CD4-positive, alpha-beta T cell treated with Interleukin-6 for 4 hours (primary cell): ENCODE results near the gene NEURL4.

ENCODE experiments used
- DNase-seq: peaks from one replicate; pipeline ENCODE4 v3.0.0-alpha.2; 2020; ENCODE audit warnings: mixed read lengths

NEURL4 gene

DNA sequence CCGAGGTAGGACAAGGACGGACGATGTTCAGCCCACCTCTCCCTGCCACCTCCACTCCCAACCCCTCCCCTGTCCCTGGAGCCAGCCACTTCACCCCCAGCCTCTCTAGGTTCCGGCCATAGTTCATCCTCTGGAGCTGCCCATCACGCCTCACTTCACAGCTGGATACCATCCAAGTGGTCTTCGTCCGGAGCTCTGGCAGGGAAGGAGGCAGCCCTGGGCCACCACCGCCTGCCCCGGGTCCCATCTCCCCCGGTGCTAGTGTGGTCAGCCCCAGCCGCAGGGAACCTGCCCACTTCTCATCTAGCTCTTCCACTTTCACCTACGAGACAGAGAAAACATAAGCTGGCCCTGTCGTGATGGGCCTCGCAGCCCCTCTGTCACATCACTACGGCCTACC is 7.7 kb downstream of the NEURL4 start:
- no peak for DNase-seq

DNA sequence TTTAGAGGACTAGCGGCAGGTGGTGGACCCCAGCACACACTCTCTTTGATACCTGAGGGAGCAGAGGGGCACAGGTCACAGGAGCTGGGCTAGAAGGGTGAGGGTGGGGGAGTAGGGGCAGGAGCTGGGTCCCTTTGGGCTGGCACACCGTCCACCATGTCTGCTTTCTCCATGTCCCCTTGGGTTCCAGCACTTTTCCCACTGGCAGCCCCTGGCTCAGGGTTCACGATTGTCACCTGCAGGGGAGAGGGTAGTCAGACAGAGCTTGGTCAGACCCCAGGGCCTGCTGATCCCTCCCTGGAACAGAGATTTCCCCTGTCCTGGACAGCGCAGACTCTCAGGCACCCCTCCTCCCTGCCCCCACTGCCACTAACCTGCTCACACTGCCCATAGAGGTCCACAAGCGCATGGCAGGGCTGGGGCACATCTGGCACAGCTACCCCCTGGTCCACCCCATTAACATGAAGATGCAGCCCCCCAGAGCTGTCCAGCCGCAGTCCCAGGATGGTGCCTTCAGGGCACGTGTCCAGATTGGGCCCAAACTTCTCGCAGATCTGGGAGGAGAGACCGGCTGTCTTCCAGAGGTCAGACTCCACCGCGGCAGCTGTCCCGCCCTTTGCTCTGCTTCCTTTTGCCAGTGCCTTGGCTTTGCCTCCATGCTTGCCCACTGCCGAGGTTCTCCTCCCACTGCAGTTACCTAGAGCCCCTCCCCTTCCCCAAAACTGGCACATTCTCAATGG is 10.8 kb downstream of the NEURL4 start:
- no peak for DNase-seq

DNA sequence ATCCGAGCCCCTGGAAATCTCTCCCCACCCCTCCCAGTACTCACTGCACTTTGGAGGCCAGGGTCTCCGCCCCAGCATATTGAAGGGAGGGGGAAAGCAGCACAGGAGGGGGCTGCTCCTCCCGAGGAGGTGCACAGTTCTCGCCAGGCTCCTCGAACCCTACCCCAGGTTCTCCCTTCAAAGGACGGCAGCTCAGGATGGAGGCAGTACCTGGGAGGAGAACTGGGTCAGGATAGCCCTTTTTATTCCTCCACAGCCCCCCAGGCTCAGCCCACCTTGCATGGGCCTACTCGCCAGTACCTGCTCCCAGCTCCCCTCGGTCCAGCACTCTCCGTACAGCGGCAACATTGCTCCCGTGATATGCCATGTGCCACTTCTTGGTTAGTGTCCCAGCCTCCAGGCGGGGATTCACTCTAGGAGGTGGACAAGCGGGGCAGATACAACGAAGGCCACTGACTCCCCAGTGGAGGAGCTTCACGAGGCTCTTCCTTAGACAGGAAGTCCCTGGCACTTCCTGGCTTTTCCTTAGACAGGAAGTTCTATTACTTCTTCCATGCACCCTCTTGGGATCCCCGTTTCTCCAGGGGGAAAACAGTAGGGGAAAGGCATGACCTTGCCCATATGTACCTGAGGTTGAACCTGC is 11.9 kb downstream of the NEURL4 start:
- DNase-seq, result no peak

DNA sequence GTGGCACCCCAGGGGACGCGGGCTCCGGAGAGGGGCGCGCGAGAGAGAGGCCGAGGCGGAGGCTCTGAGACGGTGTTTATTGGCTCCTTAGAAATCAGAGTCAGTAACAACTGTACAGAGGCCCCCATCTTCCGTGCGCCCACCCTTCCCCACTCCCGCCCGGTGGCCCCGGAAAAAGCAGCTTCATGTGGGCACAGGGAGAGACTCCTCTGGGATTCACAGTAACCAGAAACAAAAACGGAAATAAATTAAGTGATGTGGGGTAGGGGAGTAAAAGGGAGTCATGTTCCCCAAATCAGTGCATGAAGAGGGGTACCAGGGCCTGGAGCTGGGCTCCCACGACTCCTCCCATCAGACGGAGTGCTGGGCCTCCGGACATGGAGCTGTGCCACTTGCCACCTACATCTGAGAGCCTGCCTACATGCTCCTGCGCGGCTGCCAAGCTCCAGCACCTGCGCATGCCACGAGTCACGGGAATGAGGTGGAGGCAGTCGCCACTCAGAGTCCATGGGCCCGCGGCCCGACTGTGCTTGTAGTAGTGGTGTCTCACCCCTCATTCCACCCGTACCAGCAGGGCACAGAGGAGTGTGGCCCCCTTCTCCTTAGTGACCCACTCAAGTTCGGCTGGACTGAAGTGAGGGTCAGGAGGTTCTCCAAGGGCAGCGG is 13.4 kb downstream of the NEURL4 start:
- no peak for DNase-seq

DNA sequence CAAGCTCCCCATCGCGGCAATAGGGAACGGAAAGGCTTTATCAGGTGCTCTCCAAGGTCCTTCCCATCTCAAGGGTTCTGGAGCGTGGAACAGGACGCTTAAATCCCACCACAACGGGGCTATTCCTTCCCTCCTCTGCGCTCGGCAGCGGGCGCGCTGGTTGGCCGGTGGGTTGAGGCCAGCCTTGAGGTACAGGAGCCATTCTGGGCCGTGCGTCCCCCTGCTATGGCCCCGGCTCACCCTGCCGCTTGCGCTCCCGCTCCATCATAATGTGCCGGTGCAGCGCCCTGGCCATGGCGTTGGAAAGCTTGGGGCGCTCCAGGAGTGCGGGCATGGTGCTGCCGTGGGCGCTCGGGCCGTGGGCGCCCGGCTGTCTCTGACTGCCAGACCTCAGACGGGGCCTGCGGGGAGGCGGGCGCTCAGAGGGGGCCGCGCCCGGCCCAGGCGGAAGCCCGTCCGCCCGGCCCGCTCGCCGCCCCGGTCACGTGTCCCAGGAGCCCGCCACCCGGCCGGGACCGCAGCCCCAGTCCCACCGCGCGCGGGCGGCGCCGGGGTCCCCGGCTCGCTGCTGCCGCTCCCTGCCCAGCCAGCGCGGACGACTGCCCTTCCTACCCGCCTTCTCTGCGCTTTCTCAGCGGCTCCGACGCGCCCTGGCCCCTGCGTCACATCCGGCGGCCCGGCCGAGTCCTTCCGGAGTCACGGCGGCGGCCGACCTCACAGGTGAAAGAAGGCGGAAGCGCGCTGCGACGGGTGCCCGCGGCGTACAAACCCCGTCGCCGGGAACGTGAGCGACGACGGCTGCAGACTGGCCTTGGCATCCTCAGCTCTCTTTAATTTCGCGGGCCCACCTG is 14.2 kb downstream of the NEURL4 start, which contains the start of gene GPS2:
TSS of gene GPS2 (minus strand) at position 642 of the 851 bp plus-strand sequence. CDS start at position 334, 308 bp downstream.
- peak; percentile 94 for DNase-seq

DNA sequence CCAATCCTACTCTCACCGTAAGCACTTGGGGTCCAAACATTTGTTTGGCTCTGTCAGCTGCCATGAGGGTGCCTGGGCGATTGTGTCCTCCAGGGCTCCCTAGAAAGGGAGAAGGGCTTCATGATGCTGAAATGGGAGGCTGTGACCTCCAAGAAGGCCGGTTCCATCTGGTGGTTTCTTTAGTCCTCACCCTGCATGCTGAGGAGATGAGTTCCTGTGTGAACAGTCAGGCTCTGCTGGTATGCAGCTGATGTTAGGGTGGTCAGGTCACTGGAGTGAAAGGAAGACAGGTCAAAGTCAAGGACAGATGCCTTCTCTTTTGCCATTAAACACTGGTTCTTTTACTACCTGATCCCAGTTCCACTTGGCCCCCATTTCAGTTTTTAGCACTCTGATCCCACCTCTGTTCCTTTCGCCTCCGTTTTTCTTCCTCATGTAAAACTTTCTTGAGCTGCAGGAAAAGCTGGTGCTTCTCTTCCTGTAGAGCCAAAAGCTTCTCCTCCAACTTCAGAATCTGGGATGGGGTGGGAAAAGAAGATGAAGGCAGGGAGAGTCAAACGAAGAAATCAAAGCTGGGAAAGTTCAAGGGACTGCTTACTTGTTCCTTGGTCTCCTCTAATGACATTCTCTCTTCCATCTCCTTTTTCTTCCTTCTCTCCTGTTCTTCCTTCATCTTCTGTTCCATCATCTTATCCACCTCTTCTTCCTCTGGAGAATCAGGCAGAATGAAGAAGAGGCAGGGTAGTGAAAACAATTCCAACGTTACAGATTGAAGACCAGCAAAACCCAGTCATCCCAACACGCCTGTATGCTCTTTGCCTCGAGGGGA is 15.0 kb downstream of the NEURL4 start:
- DNase-seq, result no peak

DNA sequence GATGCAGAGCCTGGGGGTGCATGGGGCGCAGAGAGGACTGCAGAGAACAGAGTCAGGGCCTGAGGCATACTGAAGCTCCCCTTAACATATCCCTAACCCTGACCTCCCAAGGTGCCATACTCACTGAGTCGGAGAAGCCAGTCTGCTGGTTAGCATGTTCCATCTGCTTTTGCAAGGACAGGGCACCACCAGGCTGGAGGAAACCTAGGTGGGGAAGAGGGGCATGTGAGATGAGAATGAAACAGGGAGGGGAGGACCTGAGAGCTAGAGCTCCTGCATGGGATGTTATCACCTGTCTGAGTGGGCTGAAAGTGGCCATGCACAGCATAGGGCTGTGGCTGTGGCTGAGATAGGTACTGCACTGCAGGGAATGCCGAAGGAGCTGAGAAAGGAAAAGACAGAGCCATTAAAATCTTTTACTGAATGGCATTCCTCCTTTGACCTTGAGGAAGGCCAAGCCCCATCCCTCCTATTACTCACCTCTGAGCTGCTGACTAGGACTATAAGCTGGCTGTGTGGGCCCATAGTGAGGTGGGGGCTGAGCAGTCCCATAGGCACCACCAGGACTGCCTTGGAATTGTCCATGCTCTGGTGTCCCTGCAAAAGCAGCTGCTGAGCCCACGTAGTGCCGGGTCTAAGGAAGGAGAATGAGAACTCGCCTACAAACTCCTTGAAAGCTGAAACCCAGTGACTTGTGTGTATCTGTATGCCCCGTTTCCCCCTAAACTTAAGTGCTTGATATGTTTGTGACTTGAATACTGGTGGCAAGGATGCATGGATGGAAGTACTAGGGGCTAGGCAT is 15.8 kb downstream of the NEURL4 start:
- no peak for DNase-seq

DNA sequence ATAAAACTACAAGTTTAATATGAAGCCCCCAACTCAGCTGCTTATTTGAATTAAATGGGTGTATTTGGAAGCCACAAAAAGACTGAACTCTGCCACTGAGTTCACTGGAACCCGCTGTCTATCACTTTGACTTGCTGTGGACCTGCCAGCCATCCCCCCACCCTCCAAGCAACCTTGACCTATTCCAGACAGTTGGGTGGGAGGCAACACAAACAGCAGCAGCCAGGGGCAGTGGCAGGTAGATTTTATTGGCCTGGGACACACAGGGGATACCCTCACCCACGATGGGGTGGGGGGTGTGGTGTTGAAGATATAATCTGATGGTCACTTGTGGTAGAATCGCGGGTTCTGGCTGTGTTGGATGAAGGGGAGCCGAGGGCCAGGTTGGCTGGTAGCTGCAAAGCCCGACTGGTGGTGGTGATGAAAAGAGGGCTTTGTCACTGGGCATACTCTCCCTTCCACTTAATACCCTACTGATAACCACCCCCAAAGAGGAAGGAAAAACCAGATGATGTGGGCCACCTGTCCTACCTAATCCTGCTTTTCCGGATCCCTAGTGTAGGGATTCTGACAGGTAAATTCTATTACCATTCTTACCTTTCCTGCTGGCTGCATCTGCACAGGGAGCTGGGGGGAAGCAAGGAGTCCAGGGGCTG is 16.6 kb downstream of the NEURL4 start:
- DNase-seq, result no peak

DNA sequence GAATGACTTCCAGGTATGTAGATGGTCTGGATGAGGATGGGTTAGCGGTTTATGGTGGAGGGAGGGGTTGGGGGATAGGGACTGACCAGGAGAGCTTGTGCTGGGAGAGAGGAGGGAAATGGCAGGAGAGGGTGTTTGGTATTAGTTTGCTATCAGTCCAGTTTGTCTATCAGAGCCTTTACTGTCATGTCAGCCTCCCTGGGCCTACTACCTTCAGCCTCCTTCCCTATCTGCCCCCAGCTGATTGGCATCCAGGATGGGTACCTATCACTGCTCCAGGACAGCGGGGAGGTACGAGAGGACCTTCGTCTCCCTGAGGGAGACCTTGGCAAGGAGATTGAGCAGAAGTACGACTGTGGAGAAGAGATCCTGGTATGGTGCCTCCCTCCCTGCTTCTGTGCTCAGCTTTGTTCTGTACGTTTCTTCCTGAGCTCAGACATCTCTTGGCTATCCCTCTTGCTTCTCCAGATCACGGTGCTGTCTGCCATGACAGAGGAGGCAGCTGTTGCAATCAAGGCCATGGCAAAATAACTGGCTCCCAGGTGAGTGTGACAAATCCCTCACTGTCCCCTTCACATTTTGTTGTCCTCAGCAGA is 17.9 kb downstream of the NEURL4 start:
- no peak for DNase-seq

DNA sequence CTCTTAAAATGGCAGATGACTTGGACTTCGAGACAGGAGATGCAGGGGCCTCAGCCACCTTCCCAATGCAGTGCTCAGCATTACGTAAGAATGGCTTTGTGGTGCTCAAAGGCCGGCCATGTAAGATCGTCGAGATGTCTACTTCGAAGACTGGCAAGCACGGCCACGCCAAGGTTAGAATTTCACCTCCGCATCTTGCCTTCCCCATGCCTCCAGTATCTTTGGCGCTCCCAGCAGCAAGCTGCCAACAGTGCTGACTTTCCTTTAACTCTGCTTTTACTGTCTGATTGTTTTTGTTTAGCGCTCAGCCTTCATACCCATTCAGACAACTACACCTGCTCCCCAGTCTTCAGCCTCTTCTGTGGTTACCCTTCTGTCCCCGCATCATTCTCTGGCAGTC is 19.5 kb downstream of the NEURL4 start:
- DNase-seq, result no peak

DNA sequence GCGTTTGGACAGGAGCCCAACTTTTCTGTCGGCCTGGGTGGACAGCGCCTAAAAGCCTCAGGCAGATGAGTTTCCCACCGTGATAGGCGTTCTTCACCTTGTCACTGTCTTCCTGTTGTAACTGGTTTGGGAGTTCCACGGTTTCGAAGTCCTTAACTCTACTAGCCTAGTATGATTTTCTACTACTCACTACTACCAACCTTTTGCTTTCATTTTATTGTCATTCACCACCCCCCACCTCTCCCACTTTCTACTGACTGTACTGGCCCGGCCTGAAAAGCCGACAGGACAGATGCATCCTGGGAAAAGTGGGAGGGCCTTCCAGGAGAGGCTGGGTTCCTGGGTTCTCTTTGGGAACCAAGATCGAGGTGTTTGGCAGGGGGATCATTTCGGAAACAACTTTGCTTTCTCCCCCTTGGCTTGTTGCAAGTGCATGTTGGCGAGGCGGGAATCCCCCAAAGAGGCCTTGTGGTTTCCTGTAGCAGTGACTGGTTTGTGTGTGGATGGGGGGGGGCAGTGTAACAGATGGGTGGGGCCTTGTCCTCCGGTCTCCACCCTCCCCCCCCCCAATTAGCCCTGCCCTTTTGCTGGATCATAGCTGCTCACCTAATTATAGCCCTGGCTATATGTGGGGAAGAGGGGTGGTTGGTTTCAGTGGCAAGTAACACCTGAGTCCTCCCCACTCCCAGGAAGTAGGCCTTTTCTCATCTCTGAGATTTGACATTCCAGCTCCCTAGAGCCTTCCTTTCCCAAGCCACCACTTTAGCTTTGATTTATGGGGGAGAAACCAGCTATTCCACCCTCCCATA is 20.3 kb downstream of the NEURL4 start:
- DNase-seq, result peak; percentile 89

DNA sequence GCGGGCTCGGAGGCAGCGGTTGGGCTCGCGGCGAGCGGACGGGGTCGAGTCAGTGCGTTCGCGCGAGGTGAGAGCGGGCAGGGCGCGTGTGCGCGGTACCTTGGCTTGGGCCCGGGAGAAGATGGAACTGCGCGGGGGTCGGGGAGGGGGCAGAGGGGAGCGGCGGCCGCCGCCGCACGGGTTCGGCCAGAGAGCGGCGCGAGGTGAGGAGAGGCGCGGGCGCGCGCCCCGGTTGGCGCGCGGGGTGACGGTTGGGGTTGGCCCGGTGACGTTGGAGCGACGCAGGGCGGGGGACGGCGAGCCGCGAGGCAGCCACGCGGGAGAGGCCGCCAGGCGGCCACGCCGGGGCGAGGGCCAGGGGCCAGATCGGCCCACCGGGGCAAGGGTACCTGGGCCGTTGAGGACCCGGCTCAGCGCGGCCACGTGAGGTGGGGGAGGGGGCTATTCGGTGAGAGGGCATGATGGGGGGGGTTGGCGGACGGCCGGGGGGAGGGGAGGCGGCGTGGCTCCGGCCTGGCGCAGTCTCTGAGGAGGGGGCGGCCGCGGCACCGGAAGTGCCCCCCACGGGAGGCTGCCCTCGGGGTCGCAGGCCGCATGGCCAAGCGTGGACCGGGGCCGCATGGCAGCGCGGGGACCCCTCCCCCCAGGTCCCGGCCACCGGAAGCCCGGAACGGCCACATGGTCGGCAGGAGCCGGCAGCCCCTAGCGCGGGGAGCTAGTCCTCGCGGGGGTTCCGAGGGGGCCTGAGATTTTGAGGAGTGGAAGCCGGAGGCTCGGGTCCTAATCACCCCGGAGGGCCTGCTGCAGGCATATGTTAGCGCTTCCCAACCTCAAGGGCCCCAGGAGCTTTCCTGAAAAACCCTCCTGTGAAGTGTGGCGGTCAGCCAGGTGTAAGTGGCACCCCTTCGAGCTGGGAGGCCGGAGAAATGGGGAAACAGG is 21.2 kb downstream of the NEURL4 start:
- peak; percentile 57 for DNase-seq

DNA sequence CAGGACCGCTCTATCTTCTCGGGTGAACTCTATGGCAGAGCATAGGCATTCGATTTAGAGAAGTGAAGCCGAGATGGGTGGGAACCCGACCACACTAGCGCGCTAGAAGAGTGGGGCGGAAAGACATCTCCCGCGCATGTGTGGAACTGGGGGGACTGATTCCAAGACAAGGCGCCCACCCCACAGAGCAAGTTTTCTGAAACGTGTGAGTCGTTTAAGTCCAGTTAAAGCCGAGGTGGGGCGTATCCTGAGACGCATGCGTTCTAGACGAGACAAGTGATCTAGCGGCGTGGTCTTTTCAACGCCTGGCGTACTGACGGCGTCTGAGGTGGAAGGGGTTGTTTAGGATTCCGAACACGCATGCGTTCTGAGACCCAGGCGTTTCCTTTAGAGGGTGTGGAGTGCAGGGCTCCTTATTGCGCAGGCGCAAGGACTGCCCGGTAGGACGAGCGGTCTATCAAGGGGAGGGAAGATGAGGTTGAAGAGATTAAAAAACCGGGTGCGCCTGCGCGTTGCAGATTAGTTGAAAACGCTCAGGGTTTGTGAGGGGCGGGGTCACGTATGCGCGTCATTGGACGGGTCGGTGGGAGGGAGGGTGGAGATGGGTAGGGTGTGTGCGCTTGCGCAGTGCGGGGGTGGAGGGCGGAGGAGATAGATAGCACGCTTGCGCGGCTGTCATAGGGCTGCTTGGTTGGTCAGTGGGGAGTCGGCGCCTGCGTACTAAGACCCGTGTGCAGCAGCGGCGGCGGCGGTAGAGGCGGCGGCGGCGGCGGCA is 22.0 kb downstream of the NEURL4 start, which contains the start of gene EIF5A:
TSS of gene EIF5A (plus strand) at position 718 of the 775 bp plus-strand sequence. CDS start 2,008 bp downstream, outside the sequence.
- peak; percentile 100 for DNase-seq

DNA sequence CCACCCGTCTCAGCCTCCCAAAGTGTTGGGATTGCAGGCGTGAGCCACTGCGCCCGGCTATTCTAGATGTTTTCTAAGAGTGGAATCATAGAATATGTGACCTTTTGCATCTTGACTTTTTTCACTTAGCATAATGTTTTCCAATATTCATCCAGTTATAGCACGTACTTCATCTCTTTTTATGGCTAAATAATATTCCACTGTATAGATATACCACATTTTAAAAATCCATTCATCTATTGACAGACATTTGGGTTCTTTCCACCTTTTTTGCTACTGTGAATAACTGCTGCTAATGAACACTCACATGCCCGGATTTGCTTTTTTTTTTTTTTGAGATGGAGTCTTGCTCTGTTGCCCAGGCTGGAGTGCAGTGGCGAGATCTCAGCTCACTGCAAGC is 25.0 kb downstream of the NEURL4 start:
- no peak for DNase-seq

DNA sequence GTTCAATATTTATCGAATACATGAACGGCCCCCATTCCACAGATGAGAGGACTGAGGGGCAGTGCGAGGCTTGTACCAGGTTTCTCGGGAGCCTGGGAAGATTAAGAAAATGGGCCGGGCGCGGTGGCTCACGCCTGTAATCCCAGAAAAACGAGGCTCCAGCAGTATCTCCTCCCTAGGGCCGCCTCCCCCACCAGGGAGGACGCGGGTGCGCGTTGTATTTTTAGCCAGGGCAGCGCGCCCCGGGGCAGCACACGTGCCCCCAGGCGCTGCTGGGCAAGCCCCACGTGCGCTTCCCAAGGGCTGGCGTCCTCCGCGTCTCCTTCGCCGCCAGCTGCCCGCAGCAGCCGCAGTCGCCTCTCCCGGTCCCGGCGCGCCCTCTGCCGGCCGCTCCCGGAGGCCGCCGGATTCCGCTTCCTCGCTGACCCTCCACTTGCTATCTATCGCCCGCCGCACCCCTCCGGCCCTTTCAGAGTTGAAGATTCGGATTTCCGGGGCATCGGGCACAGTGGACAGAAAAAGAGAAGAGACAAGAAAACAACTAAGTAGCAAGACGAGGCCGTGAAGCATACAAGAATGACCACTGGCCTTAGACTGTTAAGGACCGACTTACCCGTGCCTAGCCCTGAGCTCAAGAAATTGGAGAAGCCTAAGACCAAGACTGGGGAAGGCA is 32.8 kb downstream of the NEURL4 start:
- peak; percentile 76 for DNase-seq
